Neutrophil (primary cell): ENCODE measurements around the gene WDR26.

Experiments
- H3K27ac ChIP-seq: fragments of 200-600 bp; sonication (generic); 2 replicates; pipeline ENCODE4 v1.5.1; 2016; ENCODE audit warnings: mild to moderate bottlenecking, moderate library complexity
- H3K27me3 ChIP-seq: fragments of 200-600 bp; sonication (generic); 2 replicates; pipeline ENCODE4 v1.6.0; 2016; ENCODE audit warnings: mild to moderate bottlenecking
- H3K36me3 ChIP-seq: fragments of 200-600 bp; sonication (generic); 2 replicates; pipeline ENCODE4 v1.5.1; 2017
- H3K4me1 ChIP-seq, 2 experiments: fragments of 200-600 bp in 1 of 2; sonication (generic) in 1 of 2; 1 replicate in 1 of 2; 2 replicates in 1 of 2; pipeline versions ENCODE4 v1.5.1 to v1.6.1; 2013 to 2016; ENCODE audit warnings: low read depth in 1 of 2, low read length in 1 of 2, mild to moderate bottlenecking in 1 of 2, moderate library complexity in 1 of 2; ENCODE audit not compliant: control insufficient read depth in 1 of 2, insufficient read depth in 1 of 2
- H3K4me3 ChIP-seq, 2 experiments: fragments of 200-600 bp in 1 of 2; sonication (generic) in 1 of 2; 1 replicate in 1 of 2; 2 replicates in 1 of 2; pipeline ENCODE4 v1.5.1; 2013 to 2016; ENCODE audit warnings: low read depth in 1 of 2, low read length in 1 of 2, mild to moderate bottlenecking in 1 of 2, moderate library complexity in 1 of 2
- H3K9me3 ChIP-seq: fragments of 200-600 bp; sonication (generic); 2 replicates; pipeline ENCODE4 v1.5.1; 2016
- CTCF ChIP-seq: fragments of 200-600 bp; sonication (generic); IDR thresholded peaks from 2 replicates; pipeline ENCODE4 v1.5.1; 2016; ENCODE audit warnings: antibody characterized with exemption

The WDR26 gene

DNA sequence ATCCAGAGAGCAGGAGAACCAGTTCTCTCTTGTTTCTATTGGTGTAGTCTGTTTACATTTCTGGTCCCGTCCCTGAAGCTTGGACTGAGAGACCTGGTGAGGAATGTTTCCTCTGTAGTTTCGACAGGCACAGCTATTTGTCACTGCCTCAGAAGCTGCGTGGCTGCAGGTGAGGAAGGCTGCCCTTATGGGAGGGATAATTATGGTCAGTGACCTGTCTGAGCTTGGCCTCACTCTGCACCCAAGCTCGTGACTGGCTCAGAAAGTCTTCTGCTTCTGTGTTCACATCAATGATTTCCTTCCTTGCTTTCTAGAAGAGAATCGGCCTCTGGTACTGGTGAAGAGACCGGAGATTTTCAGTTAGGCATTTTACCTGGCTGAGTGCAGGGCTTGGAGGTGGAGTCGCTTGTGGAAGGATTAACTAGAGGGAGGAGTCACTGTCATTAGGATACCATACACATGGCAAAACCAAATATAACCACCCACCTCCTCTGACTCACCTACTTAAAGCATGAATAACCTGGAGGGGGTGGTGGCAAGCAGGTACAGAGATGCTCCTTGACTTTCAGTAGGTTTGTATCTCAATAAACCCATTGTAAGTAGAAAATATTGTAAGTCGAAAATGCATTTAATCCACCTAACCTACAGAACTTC, 19.9 kb upstream of the WDR26 start:
- Histone ChIP-seq H3K27me3 (no peaks in the 10 kb centered on the region), H3K4me3 (no peak overlapping the region), H3K36me3 (no peaks in the 10 kb centered on the region), H3K9me3 (no peaks in the 10 kb centered on the region), H3K27ac (no peak overlapping the region), H3K4me1 (peaks cover 10 to 11% of the 10 kb centered on the region in 2 experiments)
- no peak for TF ChIP-seq CTCF

DNA sequence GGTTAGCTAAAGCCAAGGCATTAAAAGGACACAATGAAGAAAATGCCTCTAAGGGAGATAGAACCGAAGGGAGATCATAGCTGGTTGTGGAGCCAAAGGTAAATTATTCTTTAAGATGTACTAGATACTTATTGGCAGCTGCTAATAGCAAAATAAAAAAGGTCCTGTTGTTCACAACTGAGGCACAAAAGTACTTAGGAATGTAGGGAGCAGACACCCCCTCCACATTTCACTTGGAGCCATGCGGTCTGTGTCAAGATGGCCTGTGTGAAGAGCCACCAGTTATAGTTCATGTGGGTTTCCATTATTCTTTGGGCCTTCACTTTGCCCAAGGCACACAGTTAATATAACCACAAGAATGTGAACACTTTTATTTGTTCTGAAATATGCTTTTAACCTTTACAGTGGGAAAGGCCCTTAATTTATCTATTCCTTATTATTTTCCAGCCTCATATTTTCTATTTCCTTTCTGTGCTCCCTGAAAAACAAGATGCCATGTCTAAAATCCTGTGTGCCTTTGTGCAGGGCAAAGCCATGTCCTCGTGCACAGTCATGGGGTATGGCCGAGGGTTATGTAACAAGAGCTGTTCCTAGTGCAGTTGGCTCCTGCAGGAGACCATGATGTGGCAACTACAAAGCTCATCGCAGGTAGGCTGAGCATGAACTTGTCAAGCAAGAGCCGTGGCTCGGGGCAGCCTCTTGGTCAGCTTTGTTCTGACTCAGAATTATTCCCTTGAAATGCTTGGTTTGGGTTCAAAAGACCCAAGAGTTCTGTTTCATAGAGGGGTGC, 16.2 kb upstream of the WDR26 start:
- no peak overlapping the region for H3K27ac ChIP-seq
- H3K4me1 ChIP-seq = no peaks in the 10 kb centered on the region
- H3K27me3 ChIP-seq = no peaks in the 10 kb centered on the region
- no peak for TF ChIP-seq CTCF
- H3K9me3 ChIP-seq = no peaks in the 10 kb centered on the region
- no peak overlapping the region for H3K4me3 ChIP-seq
- H3K36me3 ChIP-seq = no peaks in the 10 kb centered on the region

DNA sequence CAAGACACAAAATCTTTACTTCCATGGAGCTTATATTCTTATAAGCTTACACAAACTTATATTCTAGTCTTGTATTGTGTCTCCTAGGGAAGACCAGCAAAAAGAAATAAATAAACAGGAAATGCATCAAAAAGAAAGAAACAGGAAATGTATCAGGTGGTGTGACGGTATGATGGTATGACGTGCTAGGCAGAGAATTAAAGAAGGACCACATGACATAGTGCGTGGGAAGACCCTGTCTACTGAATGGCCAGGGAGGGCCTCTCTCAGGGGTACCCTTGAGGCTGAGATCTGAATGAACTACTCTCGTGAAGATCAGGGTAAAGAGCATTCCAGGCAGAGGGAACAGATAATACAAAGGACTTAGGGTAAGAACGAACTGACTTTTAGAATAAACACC, 15.6 kb upstream of the WDR26 start:
- TF ChIP-seq CTCF = no peak
- no peak overlapping the region for H3K27ac ChIP-seq
- H3K4me1 ChIP-seq = no peaks in the 10 kb centered on the region
- H3K4me3 ChIP-seq = no peak overlapping the region
- no peaks in the 10 kb centered on the region for H3K36me3 ChIP-seq
- no peaks in the 10 kb centered on the region for H3K9me3 ChIP-seq
- no peaks in the 10 kb centered on the region for H3K27me3 ChIP-seq

DNA sequence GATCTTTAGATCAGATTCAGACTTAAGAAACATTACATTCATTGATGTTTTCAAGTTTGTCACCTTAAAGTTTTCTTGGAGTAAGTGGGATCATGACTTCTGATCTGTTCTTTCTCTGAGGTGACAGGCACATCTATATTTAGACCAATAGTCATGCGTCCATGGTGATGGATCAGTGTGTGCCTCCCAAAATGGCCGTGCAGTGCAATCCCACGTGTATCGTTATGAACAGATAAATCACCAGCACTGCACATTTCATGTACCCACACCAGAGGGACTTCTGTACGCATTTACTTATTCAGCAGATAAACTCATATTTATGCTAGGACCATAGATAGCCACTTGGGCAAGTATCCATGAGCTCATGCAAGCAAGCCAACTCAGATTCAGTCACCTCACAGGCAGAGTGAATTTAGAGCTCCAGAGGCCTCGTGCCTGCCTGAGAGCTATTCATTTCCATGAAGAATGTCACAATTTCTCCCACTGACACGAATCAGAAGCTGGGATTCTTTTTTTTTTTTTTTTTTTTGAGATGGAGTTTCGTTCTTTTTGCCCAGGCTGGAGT, 13.9 kb upstream of the WDR26 start:
- TF ChIP-seq CTCF = no peak
- Histone ChIP-seq H3K4me1 (no peaks in the 10 kb centered on the region), H3K9me3 (no peaks in the 10 kb centered on the region), H3K4me3 (no peak overlapping the region), H3K36me3 (no peaks in the 10 kb centered on the region), H3K27ac (no peak overlapping the region), H3K27me3 (no peaks in the 10 kb centered on the region)

GRCh38 chr1:224447971-224448370, 13.4 kb upstream of the WDR26 start:
- Histone ChIP-seq H3K27ac (no peak overlapping the region), H3K36me3 (no peaks in the 10 kb centered on the region), H3K27me3 (no peaks in the 10 kb centered on the region), H3K9me3 (no peaks in the 10 kb centered on the region), H3K4me3 (no peak overlapping the region), H3K4me1 (no peaks in the 10 kb centered on the region)
- no peak for TF ChIP-seq CTCF
